Retinal pigment epithelial cell (primary cell): Measurements from ENCODE around the gene OR6C70.

Experiments
- DNase-seq: peaks from one replicate; pipeline ENCODE4 v3.0.0-alpha.2; 2010; ENCODE audit warnings: low read depth
- H3K4me3 ChIP-seq: 2 replicates; pipeline ENCODE4 v1.5.1; 2011; ENCODE audit warnings: mild to moderate bottlenecking, low read length, control low read depth, moderate library complexity
- TF ChIP-seq, protein P1 (sequence below): conservative IDR thresholded peaks from 2 replicates; pipeline ENCODE4 v1.5.1; 2011; ENCODE audit warnings: low read depth, low read length, control low read depth, inconsistent platforms

OR6C70 gene

DNA sequence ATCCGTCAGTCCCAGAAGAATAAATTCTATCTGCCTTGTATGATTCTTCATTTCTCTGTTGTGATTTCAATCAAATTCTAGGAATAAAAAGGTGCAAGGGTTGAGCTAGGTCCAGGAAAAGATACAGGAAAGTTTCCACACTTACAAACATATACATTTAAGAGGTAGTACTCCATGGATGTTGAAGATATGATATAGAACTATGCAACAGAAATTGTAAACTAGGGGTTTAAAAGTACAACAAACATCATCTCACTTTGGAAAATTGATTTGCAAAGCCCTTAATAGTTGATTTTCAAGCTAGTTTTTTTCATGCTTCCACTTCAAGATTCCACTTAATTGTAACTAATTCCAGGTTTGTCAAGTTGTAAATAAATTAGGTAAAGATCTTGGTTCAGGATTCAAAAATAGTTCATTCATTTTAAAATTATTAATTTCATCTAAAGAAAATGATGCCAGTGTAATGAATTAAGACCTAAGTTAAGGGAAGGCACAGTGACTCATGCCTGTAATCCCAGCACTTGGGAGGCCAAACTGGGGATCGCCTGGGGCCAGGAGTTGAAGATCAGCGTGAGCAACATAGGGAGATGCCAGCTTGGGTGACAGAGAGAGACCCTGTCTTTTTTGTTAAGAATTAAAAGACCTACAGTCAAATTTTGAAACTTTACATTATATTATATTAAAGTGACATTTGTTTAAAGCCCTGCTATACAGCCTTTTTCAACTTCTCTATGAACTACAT is at the start of gene OR6C70:
OR6C70 (minus strand) TSS at position 51 of the 742 bp plus-strand sequence; CDS start at position 51, 0 bp downstream.
- no peak within 1 kb of the TSS for H3K4me3 ChIP-seq

DNA sequence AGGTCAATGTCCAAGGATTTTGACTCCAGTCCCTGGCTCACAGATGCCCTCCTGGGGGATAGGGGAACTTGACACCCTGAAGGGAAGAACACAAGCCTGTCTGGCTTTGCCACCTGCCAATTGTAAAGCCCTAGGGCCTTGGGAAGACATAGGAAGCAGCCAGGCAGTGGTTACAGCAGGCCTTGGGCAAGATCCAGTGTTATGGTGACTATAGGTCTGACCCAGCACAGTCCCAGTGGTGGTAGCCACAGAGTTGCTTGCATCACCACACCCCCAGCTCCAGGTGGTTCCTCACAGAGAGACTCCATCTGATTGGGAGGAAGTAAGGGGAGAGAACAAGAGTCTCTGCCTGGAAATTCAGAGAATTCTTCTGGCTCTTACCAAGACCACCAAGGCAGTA is 46.5 kb upstream of the OR6C70 start:
- H3K4me3 ChIP-seq: no peak overlapping the region
- TF ChIP-seq, protein P1, sequence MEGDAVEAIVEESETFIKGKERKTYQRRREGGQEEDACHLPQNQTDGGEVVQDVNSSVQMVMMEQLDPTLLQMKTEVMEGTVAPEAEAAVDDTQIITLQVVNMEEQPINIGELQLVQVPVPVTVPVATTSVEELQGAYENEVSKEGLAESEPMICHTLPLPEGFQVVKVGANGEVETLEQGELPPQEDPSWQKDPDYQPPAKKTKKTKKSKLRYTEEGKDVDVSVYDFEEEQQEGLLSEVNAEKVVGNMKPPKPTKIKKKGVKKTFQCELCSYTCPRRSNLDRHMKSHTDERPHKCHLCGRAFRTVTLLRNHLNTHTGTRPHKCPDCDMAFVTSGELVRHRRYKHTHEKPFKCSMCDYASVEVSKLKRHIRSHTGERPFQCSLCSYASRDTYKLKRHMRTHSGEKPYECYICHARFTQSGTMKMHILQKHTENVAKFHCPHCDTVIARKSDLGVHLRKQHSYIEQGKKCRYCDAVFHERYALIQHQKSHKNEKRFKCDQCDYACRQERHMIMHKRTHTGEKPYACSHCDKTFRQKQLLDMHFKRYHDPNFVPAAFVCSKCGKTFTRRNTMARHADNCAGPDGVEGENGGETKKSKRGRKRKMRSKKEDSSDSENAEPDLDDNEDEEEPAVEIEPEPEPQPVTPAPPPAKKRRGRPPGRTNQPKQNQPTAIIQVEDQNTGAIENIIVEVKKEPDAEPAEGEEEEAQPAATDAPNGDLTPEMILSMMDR: no peak
- no peak for DNase-seq

More for the DNA sequence above, at the start of gene OR6C70:
- DNase-seq: no peak
- TF ChIP-seq, protein P1: no peak

DNA sequence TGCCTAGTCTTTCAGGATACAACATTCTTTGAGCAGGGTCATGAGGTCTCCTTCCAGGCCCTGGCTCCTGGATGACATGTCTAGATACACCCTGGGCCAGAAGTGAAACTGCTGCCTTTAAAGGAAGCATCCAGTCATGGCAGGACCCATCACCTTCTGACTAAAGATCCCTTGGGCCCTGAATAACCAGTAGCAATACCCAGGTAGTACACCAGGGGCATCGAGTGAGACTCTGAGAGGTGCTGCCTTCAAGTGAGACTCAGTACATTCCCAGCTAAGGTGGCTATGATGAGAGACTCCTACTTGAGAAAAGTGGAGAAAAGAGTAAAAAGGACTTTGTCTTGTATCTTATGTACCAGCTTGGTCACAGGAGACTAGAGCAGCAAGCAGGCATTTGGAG is 45.8 kb upstream of the OR6C70 start:
- no peak overlapping the region for H3K4me3 ChIP-seq
- TF ChIP-seq, protein P1: no peak
- no peak for DNase-seq

DNA sequence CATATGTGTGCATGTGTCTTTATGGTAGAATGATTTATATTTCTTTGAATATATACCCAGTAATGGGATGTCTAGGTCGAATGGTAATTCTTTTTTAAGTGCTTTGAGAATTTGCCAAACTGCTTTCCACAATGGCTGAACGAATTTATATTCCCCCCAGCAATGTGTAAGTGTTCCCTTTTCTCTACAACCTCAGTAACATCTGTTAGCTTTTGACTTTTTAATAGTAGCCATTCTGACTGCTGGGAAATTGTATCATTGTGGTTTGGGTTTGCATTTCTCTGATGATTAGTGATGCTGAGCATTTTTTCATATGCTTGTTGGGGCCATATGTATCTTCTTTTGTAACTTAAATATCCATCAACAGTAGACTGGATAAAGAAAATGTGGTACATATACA is 31.7 kb upstream of the OR6C70 start:
- H3K4me3 ChIP-seq: no peak overlapping the region
- DNase-seq: no peak
- TF ChIP-seq, protein P1: no peak

DNA sequence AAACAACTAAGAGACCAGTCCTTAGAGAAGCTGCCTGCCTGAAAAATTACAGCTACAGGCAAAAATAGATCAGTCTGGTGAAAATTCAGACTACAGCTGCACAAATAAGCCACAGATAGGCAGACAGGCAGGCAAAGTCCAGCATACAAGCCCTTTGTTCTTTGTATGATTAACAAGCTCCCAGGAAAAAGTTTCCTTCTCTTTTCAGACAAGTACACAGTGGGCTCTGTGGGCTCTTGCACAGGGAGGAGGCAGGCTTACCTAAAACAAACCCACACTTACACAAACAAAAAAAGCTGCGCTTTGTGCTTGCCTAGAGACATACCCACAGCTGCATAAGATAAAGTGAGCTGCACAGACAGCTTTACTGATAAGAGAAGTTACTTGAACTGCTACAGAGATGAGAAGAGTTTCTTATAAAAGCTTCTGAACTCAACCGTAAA is 29.9 kb upstream of the OR6C70 start:
- no peak overlapping the region for H3K4me3 ChIP-seq
- no peak for DNase-seq
- TF ChIP-seq, protein P1: no peak

DNA sequence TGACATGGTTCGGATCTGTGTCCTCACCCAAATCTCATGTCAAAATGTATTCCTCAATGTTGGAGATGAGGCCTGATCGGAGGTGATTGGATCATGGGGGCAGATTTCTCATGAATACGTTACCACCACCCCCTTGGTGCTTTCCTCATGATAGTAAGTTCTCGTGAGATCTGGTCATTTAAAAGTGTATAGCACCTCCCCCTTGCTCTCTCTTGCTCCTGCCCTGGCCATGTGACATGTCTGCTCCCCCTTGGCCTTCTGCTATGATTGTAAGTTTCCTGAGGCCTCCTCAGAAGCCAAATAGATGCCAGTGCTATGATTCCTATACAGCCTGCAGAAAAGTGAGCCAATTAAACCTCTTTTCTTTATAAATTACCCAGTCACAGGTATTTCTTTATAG is 29.3 kb upstream of the OR6C70 start:
- no peak overlapping the region for H3K4me3 ChIP-seq
- no peak for DNase-seq
- TF ChIP-seq, protein P1: no peak

DNA sequence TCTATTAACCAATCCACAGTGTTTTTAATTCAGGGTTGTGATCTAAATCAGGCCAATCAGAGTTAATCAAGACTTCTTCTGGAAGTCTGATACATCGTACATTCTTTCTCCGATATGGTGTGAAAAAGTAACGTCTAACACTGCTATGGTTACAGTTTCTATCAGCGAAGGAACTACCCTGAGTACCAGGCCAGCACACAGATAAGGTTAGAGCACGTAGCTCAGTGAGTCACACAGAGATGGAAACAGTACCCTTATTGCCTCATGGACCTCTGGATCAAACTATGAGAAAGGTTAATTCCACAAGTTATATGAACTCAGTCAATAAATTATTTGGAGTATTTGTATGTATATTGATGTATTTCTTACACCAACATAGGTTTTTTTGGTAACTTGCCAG is 25.6 kb upstream of the OR6C70 start:
- DNase-seq: no peak
- TF ChIP-seq, protein P1: no peak
- H3K4me3 ChIP-seq: no peak overlapping the region
